H1 (cell line): Measurements from ENCODE around the gene SLC13A2. TPM values are rescaled to one million over a fixed set of nuclear protein-coding genes. Genes with fewer than 3 reads are reported as not detected.

Experiments
- CTCF ChIA-PET: fragments of 300-600 bp; sonication (Branson Sonifier 250); formaldehyde crosslinking; loops from one replicate; lab custom pipeline; 2021; ENCODE audit not compliant: partially characterized antibody; lab: Charles Lee
- POLR2A ChIA-PET: fragments of 300-600 bp; sonication (Branson Sonifier 250); formaldehyde crosslinking; loops from one replicate; lab custom pipeline; 2021; ENCODE audit warnings: inconsistent platforms; ENCODE audit not compliant: partially characterized antibody; lab: Charles Lee
- DNase-seq, 2 experiments: peaks; one replicate each; pipeline versions ENCODE4 v3.0.0 to v3.0.0-alpha.2; 2010 to 2022; ENCODE audit warnings: low spot score in 2 of 2, low read depth in 1 of 2, mixed read lengths in 1 of 2
- FAIRE-seq: peaks from 2 replicates; lab custom pipeline; 2011; peaks lifted over from hg19 to GRCh38; lab: Jason Lieb, UNC
- H2AFZ ChIP-seq: 2 replicates; pipeline ENCODE4 v1.8.1; 2012; ENCODE audit warnings: low read length, inconsistent platforms
- H2AK5ac ChIP-seq: 2 replicates; pipeline ENCODE4 v1.6.1; 2013; ENCODE audit warnings: low read depth, low read length
- H2BK120ac ChIP-seq: replicated peaks from 2 replicates; pipeline ENCODE3; 2013; ENCODE audit warnings: low read depth, low read length, inconsistent platforms
- H2BK12ac ChIP-seq: 2 replicates; pipeline ENCODE4 v1.6.1; 2013; ENCODE audit warnings: low read depth, low read length
- H2BK15ac ChIP-seq: 2 replicates; pipeline ENCODE4 v1.6.1; 2013; ENCODE audit warnings: low read length
- H2BK20ac ChIP-seq: 2 replicates; pipeline ENCODE4 v1.6.1; 2013; ENCODE audit warnings: low read length
- H2BK5ac ChIP-seq: 2 replicates; pipeline ENCODE4 v1.6.1; 2013; ENCODE audit warnings: low read depth, low read length
- H3K14ac ChIP-seq: 2 replicates; pipeline ENCODE4 v1.6.1; 2013; ENCODE audit warnings: inconsistent platforms; ENCODE audit not compliant: insufficient read length
- H3K18ac ChIP-seq: 2 replicates; pipeline ENCODE4 v1.6.1; 2013; ENCODE audit warnings: low read length; ENCODE audit errors: extremely low read depth
- H3K23ac ChIP-seq: 2 replicates; pipeline ENCODE4 v1.6.1; 2013; ENCODE audit warnings: inconsistent platforms; ENCODE audit not compliant: insufficient read length
- H3K23me2 ChIP-seq: 2 replicates; pipeline ENCODE4 v1.6.1; 2013; ENCODE audit warnings: low read depth, low read length
- H3K27ac ChIP-seq: 2 replicates; pipeline ENCODE4 v1.6.1; 2011; ENCODE audit warnings: low read depth, low read length, inconsistent platforms
- H3K27me3 ChIP-seq, 4 experiments: replicated peaks in 1 of 4; 1 replicate in 1 of 4; 2 replicates in 3 of 4; pipeline versions ENCODE4 v1.6.1 to v1.8.1; 2011 to 2013; ENCODE audit warnings: low read length in 3 of 4, mild to moderate bottlenecking in 3 of 4, inconsistent platforms in 2 of 4, mixed read lengths in 2 of 4, moderate library complexity in 1 of 4; ENCODE audit not compliant: control insufficient read depth in 3 of 4, insufficient read depth in 3 of 4; ENCODE audit errors: extremely low read depth in 1 of 4
- H3K36me3 ChIP-seq, 4 experiments: 2 replicates each; pipeline versions ENCODE4 v1.6.1 to v1.8.1; 2011 to 2013; ENCODE audit warnings: mild to moderate bottlenecking in 4 of 4, low read length in 3 of 4, moderate library complexity in 2 of 4, control low read depth in 1 of 4, inconsistent platforms in 1 of 4; ENCODE audit not compliant: insufficient read depth in 4 of 4, control insufficient read depth in 2 of 4
- H3K4ac ChIP-seq: replicated peaks from 2 replicates; pipeline ENCODE3; 2013; ENCODE audit warnings: low read length, low read depth, mixed read lengths, inconsistent platforms; ENCODE audit not compliant: insufficient read length
- H3K4me1 ChIP-seq, 4 experiments: replicated peaks in 1 of 4; 1 replicate in 1 of 4; 2 replicates in 3 of 4; pipeline versions ENCODE4 v1.6.1 to v1.8.1; 2011 to 2013; ENCODE audit warnings: low read length in 3 of 4, inconsistent platforms in 2 of 4, mixed read lengths in 1 of 4; ENCODE audit not compliant: insufficient read depth in 4 of 4, control insufficient read depth in 3 of 4
- H3K4me2 ChIP-seq, 2 experiments: 2 replicates each; pipeline versions ENCODE4 v1.6.1 to v1.8.1; 2011 to 2013; ENCODE audit warnings: low read depth in 2 of 2, low read length in 2 of 2, control low read depth in 1 of 2, inconsistent platforms in 1 of 2, mild to moderate bottlenecking in 1 of 2; ENCODE audit not compliant: insufficient read depth in 1 of 2
- H3K4me3 ChIP-seq, 4 experiments: fragments of 200-600, 300-600 bp in 1 of 4; sonication (generic), shearing (Covaris generic), sonication (Bioruptor Twin) in 1 of 4; 2 replicates each; pipeline versions ENCODE4 v1.5.1 to v1.8.1; 2011 to 2016; ENCODE audit warnings: low read length in 4 of 4, low read depth in 3 of 4, control low read depth in 2 of 4, inconsistent platforms in 2 of 4, mild to moderate bottlenecking in 2 of 4, mixed read lengths in 1 of 4, moderate library complexity in 1 of 4; ENCODE audit not compliant: insufficient read depth in 2 of 4; ENCODE audit errors: extremely low read depth in 1 of 4
- H3K56ac ChIP-seq: replicated peaks from 2 replicates; pipeline ENCODE3; 2013; ENCODE audit warnings: low read depth, mild to moderate bottlenecking, mixed read lengths, low read length, inconsistent platforms; ENCODE audit not compliant: insufficient read length
- H3K79me1 ChIP-seq: 2 replicates; pipeline ENCODE4 v1.6.1; 2013; ENCODE audit warnings: low read depth, low read length, control low read depth
- H3K79me2 ChIP-seq, 2 experiments: 2 replicates each; pipeline versions ENCODE4 v1.6.1 to v1.8.1; 2012 to 2013; ENCODE audit warnings: low read length in 2 of 2, mild to moderate bottlenecking in 2 of 2, inconsistent platforms in 1 of 2; ENCODE audit not compliant: insufficient read depth in 2 of 2, control insufficient read depth in 1 of 2
- H3K9ac ChIP-seq, 4 experiments: replicated peaks in 1 of 4; 1 replicate in 1 of 4; 2 replicates in 3 of 4; pipeline versions ENCODE4 v1.6.1 to v1.8.1; 2011 to 2013; ENCODE audit warnings: low read depth in 3 of 4, low read length in 3 of 4, control low read depth in 2 of 4, mild to moderate bottlenecking in 2 of 4, moderate library complexity in 2 of 4, inconsistent platforms in 1 of 4; ENCODE audit errors: extremely low read depth in 1 of 4
- H3K9me3 ChIP-seq, 2 experiments: 2 replicates each; pipeline versions ENCODE4 v1.6.1 to v1.8.1; 2012 to 2013; ENCODE audit warnings: mild to moderate bottlenecking in 2 of 2, moderate library complexity in 2 of 2, control low read depth in 1 of 2, inconsistent platforms in 1 of 2, low read depth in 1 of 2, low read length in 1 of 2, mixed read lengths in 1 of 2; ENCODE audit not compliant: insufficient read depth in 2 of 2
- H4K20me1 ChIP-seq, 2 experiments: replicated peaks in 1 of 2; 2 replicates each; pipeline versions ENCODE3 to v1.8.1; 2011 to 2013; ENCODE audit warnings: inconsistent platforms in 2 of 2, low read length in 2 of 2, mild to moderate bottlenecking in 1 of 2; ENCODE audit not compliant: insufficient read depth in 2 of 2, control insufficient read depth in 1 of 2
- H4K5ac ChIP-seq: 2 replicates; pipeline ENCODE4 v1.6.1; 2013; ENCODE audit warnings: low read length, low read depth, mixed read lengths, inconsistent platforms; ENCODE audit not compliant: insufficient read length
- H4K8ac ChIP-seq: 2 replicates; pipeline ENCODE4 v1.8.0; 2013; ENCODE audit warnings: mild to moderate bottlenecking, moderate library complexity, low read length, inconsistent platforms; ENCODE audit not compliant: insufficient read depth; ENCODE audit errors: extremely low read depth
- H4K91ac ChIP-seq: replicated peaks from 2 replicates; pipeline ENCODE3; 2013; ENCODE audit warnings: low read length, mixed read lengths, inconsistent platforms; ENCODE audit not compliant: insufficient read length
- CHD1 ChIP-seq: IDR thresholded peaks from 2 replicates; pipeline ENCODE4 v1.6.1; 2012; ENCODE audit warnings: low read depth, low read length, improper control_type of control experiment
- RAD21 ChIP-seq, 2 experiments: IDR thresholded peaks in 1 of 2; conservative IDR thresholded peaks in 1 of 2; 2 replicates each; pipeline ENCODE4 v1.6.1; 2011; ENCODE audit warnings: low read depth in 2 of 2, low read length in 2 of 2, improper control_type of control experiment in 1 of 2, inconsistent platforms in 1 of 2, mild to moderate bottlenecking in 1 of 2, moderate library complexity in 1 of 2
- WGBS, 2 experiments: shearing (Covaris generic) in 1 of 2; methylation state at CpG; one replicate each; pipeline versions ENCODE4 v1.1.6 to v1.1.7; 2013 to 2015; ENCODE audit warnings: low lambda C conversion rate in 2 of 2, mixed read lengths in 2 of 2, inconsistent platforms in 1 of 2, low coverage in 1 of 2, missing lambda C conversion rate in 1 of 2; ENCODE audit not compliant: insufficient replicate concordance in 2 of 2, insufficient coverage in 1 of 2, insufficient read length in 1 of 2; ENCODE audit errors: extremely low coverage in 1 of 2, missing lambda C conversion rate in 1 of 2; 5-methylcytosine and 5-hydroxymethylcytosine counted together
- polyA plus RNA-seq, 7 experiments: library from polyadenylated mRNA; depleted of rRNA in 3 of 7; stranded (reverse) in 5 of 7; unstranded in 2 of 7; fragments of >200 nt in 5 of 7; fragments of 200-250 nt in 2 of 7; gene quantifications; 1 replicate in 5 of 7; 2 replicates in 1 of 7; 4 replicates in 1 of 7; pipeline versions ENCODE4 v1.2.1 to v1.2.3, GENCODE V29; 2011 to 2013; ENCODE audit warnings: missing spikeins in 2 of 7, mixed read lengths in 2 of 7
- total RNA-seq: library from RNA; stranded (reverse); fragmentation: NEBNext Ultra II Directional; extraction: Animal tissue kit (Norgen Biotek cat#: 25700); gene quantifications from 2 replicates; pipeline ENCODE4 v1.2.1, GENCODE V29; 2021

The SLC13A2 gene
- total and polyA plus RNA-seq, 2 of the 8 experiments (the other 6 are each of a cell fraction or from before 2014, with no cell fraction given) = not detected

GRCh38 chr17:28534740-28535375 is 61.4 kb downstream of the SLC13A2 start:
- H2BK15ac ChIP-seq = no peak overlapping the region; the same call in 1 of the 2 replicates
- H3K27ac ChIP-seq = no peak overlapping the region
- ChIA-PET CTCF (interaction anchor here (0.6 to 18.4 kb wide), 13 partner anchors 9 to 121 kb away, joined by 3 to 547 read pairs (median 4); partner anchors contain the start of gene FOXN1), POLR2A (interaction anchor here (0.7 to 1.3 kb wide), 3 partner anchors 10 to 42 kb away, joined by 3 to 4 read pairs (median 3); no protein-coding TSS in a partner anchor)
- no peak overlapping the region for H2BK5ac ChIP-seq
- no peaks in the 10 kb centered on the region for H3K79me1 ChIP-seq
- H4K91ac ChIP-seq = peak overlapping the region; percentile 55
- no peak overlapping the region for H4K8ac ChIP-seq
- FAIRE-seq = no peak
- H2AK5ac ChIP-seq = no peak overlapping the region
- H3K18ac ChIP-seq = no peak overlapping the region; the same call in 1 of the 2 replicates
- 0 out of 4 replicates have a peak, but pooled peaks of 1 of the 2 experiments have one; percentile 12 for TF ChIP-seq RAD21 (IDR thresholded peaks at IDR 0.05 in 1 of 2, conservative IDR thresholded peaks at IDR 0.05 in 1 of 2; ENCODE audit: low read depth in 2 of 2, low read length in 2 of 2)
- TF ChIP-seq CHD1 = no peak
- H2BK120ac ChIP-seq = no peak overlapping the region
- H3K4ac ChIP-seq = no peak overlapping the region
- H2AFZ ChIP-seq = no peak overlapping the region
- H3K36me3 ChIP-seq = no peaks in the 10 kb centered on the region
- no peak overlapping the region for H4K5ac ChIP-seq
- no peak overlapping the region for H3K4me2 ChIP-seq
- 0 out of 2 replicates have a peak overlapping the region, but pooled peaks have one; percentile 61 for H2BK20ac ChIP-seq
- DNase-seq = no peak
- peaks cover 0 to 5% (median 0%) of the 10 kb centered on the region in 4 experiments; a peak in 2 of 7 replicates for H3K4me1 ChIP-seq
- no peak overlapping the region for H3K4me3 ChIP-seq
- no peaks in the 10 kb centered on the region for H3K79me2 ChIP-seq
- H3K27me3 ChIP-seq = no peaks in the 10 kb centered on the region
- no peaks in the 10 kb centered on the region for H4K20me1 ChIP-seq
- H3K23ac ChIP-seq = no peak overlapping the region
- H3K14ac ChIP-seq = no peak overlapping the region
- WGBS, 2 experiments = 93% methylated on average over 6 of the region's 11 CpGs; no CpG with 5 or more reads in 1 of the 2 experiments
- no peak overlapping the region for H2BK12ac ChIP-seq
- H3K9me3 ChIP-seq = no peaks in the 10 kb centered on the region
- no peaks in the 10 kb centered on the region for H3K23me2 ChIP-seq
- no peak overlapping the region for H3K56ac ChIP-seq
- no peak overlapping the region for H3K9ac ChIP-seq
